CD4-positive, alpha-beta memory T cell (primary cell): ENCODE results near the gene EFCAB5. TPM values are rescaled to one million over a fixed set of nuclear protein-coding genes. Genes with fewer than 3 reads are reported as not detected.

Experiments used
- CTCF ChIA-PET: fragments of 350-600 bp; sonication (Branson Sonifier 250); formaldehyde crosslinking; loops from one replicate; lab custom pipeline; 2021; ENCODE audit warnings: inconsistent platforms; ENCODE audit not compliant: partially characterized antibody; lab: Charles Lee
- POLR2A ChIA-PET: fragments of 350-600 bp; sonication (Branson Sonifier 250); formaldehyde crosslinking; loops from one replicate; lab custom pipeline; 2021; ENCODE audit not compliant: partially characterized antibody; lab: Charles Lee
- DNase-seq, 5 donors: peaks; one replicate each; pipeline versions ENCODE4 v3.0.0 to v3.0.0-alpha.2; 2020 to 2022; ENCODE audit warnings: mixed read lengths in 1 of 5
- H3K27ac ChIP-seq: one replicate; pipeline ENCODE4 v1.7.0; 2013; ENCODE audit warnings: low read depth, low read length
- H3K27me3 ChIP-seq: 2 replicates; pipeline ENCODE4 v1.7.0; 2013; ENCODE audit warnings: mild to moderate bottlenecking, low read length, moderate library complexity; ENCODE audit not compliant: insufficient read depth
- H3K36me3 ChIP-seq: 2 replicates; pipeline ENCODE4 v1.7.0; 2013; ENCODE audit warnings: mild to moderate bottlenecking, low read length, moderate library complexity; ENCODE audit not compliant: insufficient read depth
- H3K4me1 ChIP-seq: 2 replicates; pipeline ENCODE4 v1.7.0; 2013; ENCODE audit warnings: mild to moderate bottlenecking, low read length, moderate library complexity; ENCODE audit not compliant: insufficient read depth
- H3K4me3 ChIP-seq, 2 donors: one replicate each; pipeline ENCODE4 v1.7.0; 2013; ENCODE audit warnings: low read length in 2 of 2, mild to moderate bottlenecking in 1 of 2
- H3K9me3 ChIP-seq, 2 donors: one replicate each; pipeline ENCODE4 v1.7.0; 2013; ENCODE audit warnings: low read length in 2 of 2, control low read depth in 1 of 2; ENCODE audit not compliant: control insufficient read depth in 1 of 2
- H3K27ac Mint-ChIP-seq, 7 donors: one replicate each; pipeline ENCODE4 v1.8.0; 2020 to 2021; ENCODE audit warnings: mixed read lengths in 7 of 7, mild to moderate bottlenecking in 6 of 7, inconsistent platforms in 3 of 7, moderate library complexity in 3 of 7
- H3K27me3 Mint-ChIP-seq, 2 donors: one replicate each; pipeline ENCODE4 v1.8.0; 2020 to 2021; ENCODE audit warnings: mixed read lengths in 2 of 2
- H3K36me3 Mint-ChIP-seq, 2 donors: one replicate each; pipeline ENCODE4 v1.8.0; 2020 to 2021; ENCODE audit warnings: mixed read lengths in 2 of 2, inconsistent platforms in 1 of 2, mild to moderate bottlenecking in 1 of 2
- H3K4me1 Mint-ChIP-seq, 4 donors: one replicate each; pipeline ENCODE4 v1.8.0; 2020 to 2021; ENCODE audit warnings: mixed read lengths in 4 of 4, mild to moderate bottlenecking in 1 of 4
- H3K4me3 Mint-ChIP-seq, 8 donors: one replicate each; pipeline ENCODE4 v1.8.0; 2020 to 2021; ENCODE audit warnings: mixed read lengths in 8 of 8, mild to moderate bottlenecking in 7 of 8, moderate library complexity in 6 of 8, inconsistent platforms in 3 of 8
- H3K9me3 Mint-ChIP-seq, 8 donors: one replicate each; pipeline ENCODE4 v1.8.0; 2020 to 2021; ENCODE audit warnings: mixed read lengths in 8 of 8, mild to moderate bottlenecking in 5 of 8, inconsistent platforms in 3 of 8, moderate library complexity in 1 of 8
- intact Hi-C: fragments of 100-400 bp; cut with micrococcal nuclease; formaldehyde crosslinking; loops from one replicate; pipeline ENCODE4 v1.15.1; 2023
- polyA plus RNA-seq, 2 donors: library from polyadenylated mRNA; unstranded; fragments of 300-500 nt; fragmentation: Illumina TruSeq; gene quantifications; one replicate each; pipeline ENCODE4 v1.2.3, GENCODE V29; 2021
- total RNA-seq, 2 experiments: library from RNA; stranded (reverse); gene quantifications; one replicate each; pipeline ENCODE4 v1.2.3, GENCODE V29; 2021

EFCAB5 gene
- total and polyA plus RNA-seq, 4 experiments from 2014 or later, result 0.39 to 4.7 (median 1.7) TPM

- Mint-ChIP-seq H3K27me3 (peaks cover 2 to 4% of the 10 kb centered on the region in 2 donors), H3K9me3 (no peaks in the 10 kb centered on the region), H3K36me3 (no peaks in the 10 kb centered on the region), H3K4me1 (peaks cover 5 to 7% (median 5%) of the 10 kb centered on the region in 4 donors), H3K27ac (peak overlapping the region in 5 of 7 donors; percentile 0 to 74 (median 65)), H3K4me3 (peak overlapping the region; percentile 81 to 89 (median 84))
- Histone ChIP-seq H3K27me3 (no peaks in the 10 kb centered on the region), H3K27ac (no peak overlapping the region), H3K9me3 (no peaks in the 10 kb centered on the region), H3K36me3 (no peaks in the 10 kb centered on the region), H3K4me3 (peak overlapping the region; percentile 32 to 50), H3K4me1 (peaks cover 15% of the 10 kb centered on the region)
- intact Hi-C loops, result loop anchor here (1.0 to 5.0 kb wide), 6 partner anchors 21 to 613 kb away; partner anchors contain the start of gene BLMH
- ChIA-PET POLR2A (interaction anchor here (0.6 to 2.0 kb wide), 12 partner anchors 12 to 372 kb away, joined by 3 to 10 read pairs (median 4); partner anchors contain the start of genes BLMH and NSRP1), CTCF (interaction anchor here (0.6 to 8.1 kb wide), 58 partner anchors 9 to 1112 kb away, joined by 3 to 160 read pairs (median 4); partner anchors contain the start of genes BLMH, NSRP1 and TMIGD1)
- DNase-seq, result peak; percentile 57 to 69 (median 64)
Measured at GRCh38 chr17:30104575-30105339, 163.3 kb downstream of the EFCAB5 start.

- Histone ChIP-seq H3K4me1 (peaks cover 6% of the 10 kb centered on the region), H3K36me3 (no peaks in the 10 kb centered on the region), H3K27me3 (no peaks in the 10 kb centered on the region), H3K27ac (no peak overlapping the region), H3K9me3 (no peaks in the 10 kb centered on the region), H3K4me3 (no peak overlapping the region)
- ChIA-PET POLR2A (no interaction called here), CTCF (interaction anchor here (1.2 to 4.3 kb wide), 6 partner anchors 8 to 223 kb away, joined by 4 to 45 read pairs (median 9); partner anchors contain the start of gene TMIGD1)
- Mint-ChIP-seq H3K9me3 (no peaks in the 10 kb centered on the region), H3K27me3 (peaks cover 2 to 6% of the 10 kb centered on the region in 2 donors), H3K4me1 (peaks cover 9 to 21% (median 15%) of the 10 kb centered on the region in 4 donors), H3K4me3 (no peak overlapping the region), H3K27ac (no peak overlapping the region), H3K36me3 (peaks cover 0 to 12% of the 10 kb centered on the region in 2 donors)
- DNase-seq, result no peak
- intact Hi-C loops, result no loop called here
Measured at GRCh38 chr17:30112794-30113193, 171.4 kb downstream of the EFCAB5 start.

GRCh38 chr17:30113213-30113612, 171.8 kb downstream of the EFCAB5 start:
- CTCF ChIA-PET, result interaction anchor here (0.7 to 4.3 kb wide), 8 partner anchors 8 to 713 kb away, joined by 3 to 45 read pairs (median 5); partner anchors contain the start of gene TMIGD1
- H3K4me3 ChIP-seq, result no peak overlapping the region
- peaks cover 10% of the 10 kb centered on the region for H3K4me1 ChIP-seq
- POLR2A ChIA-PET, result interaction anchor here (0.8 kb wide), 1 partner anchor 250 kb away, joined by 3 read pairs; no protein-coding TSS in a partner anchor
- no peak overlapping the region for H3K27ac ChIP-seq
- no peaks in the 10 kb centered on the region for H3K9me3 ChIP-seq
- H3K27ac Mint-ChIP-seq, result no peak overlapping the region
- peaks cover 0 to 13% of the 10 kb centered on the region in 2 donors for H3K36me3 Mint-ChIP-seq
- H3K9me3 Mint-ChIP-seq, result no peaks in the 10 kb centered on the region
- DNase-seq, result no peak
- no peak overlapping the region for H3K4me3 Mint-ChIP-seq
- intact Hi-C loops, result no loop called here
- H3K27me3 ChIP-seq, result no peaks in the 10 kb centered on the region
- peaks cover 11 to 25% (median 17%) of the 10 kb centered on the region in 4 donors for H3K4me1 Mint-ChIP-seq
- H3K27me3 Mint-ChIP-seq, result peaks cover 2 to 6% of the 10 kb centered on the region in 2 donors
- no peaks in the 10 kb centered on the region for H3K36me3 ChIP-seq

GRCh38 chr17:30116345-30116660, 174.9 kb downstream of the EFCAB5 start:
- Mint-ChIP-seq H3K9me3 (no peaks in the 10 kb centered on the region), H3K4me3 (peak overlapping the region; percentile 95 to 100 (median 98)), H3K27ac (peak overlapping the region; percentile 94 to 100 (median 99)), H3K4me1 (peaks cover 26 to 49% (median 35%) of the 10 kb centered on the region in 4 donors), H3K27me3 (peaks cover 2 to 3% of the 10 kb centered on the region in 2 donors), H3K36me3 (peaks cover 3 to 28% of the 10 kb centered on the region in 2 donors)
- no peak for DNase-seq
- H3K4me1 ChIP-seq, result peaks cover 35% of the 10 kb centered on the region
- intact Hi-C loops, result loop anchor here (5.0 kb wide), 2 partner anchors 176 to 361 kb away; partner anchors contain the start of genes BLMH and GOSR1
- no peaks in the 10 kb centered on the region for H3K36me3 ChIP-seq
- H3K27ac ChIP-seq, result peak overlapping the region; percentile 94
- CTCF ChIA-PET, result interaction anchor here (1.0 to 4.2 kb wide), 2 partner anchors 10 to 12 kb away, joined by 6 to 45 read pairs; no protein-coding TSS in a partner anchor
- H3K9me3 ChIP-seq, result no peaks in the 10 kb centered on the region
- H3K4me3 ChIP-seq, result peak overlapping the region; percentile 95 to 100
- POLR2A ChIA-PET, result interaction anchor here (1.1 to 1.6 kb wide), 3 partner anchors 12 to 214 kb away, joined by 4 to 10 read pairs (median 5); no protein-coding TSS in a partner anchor
- no peaks in the 10 kb centered on the region for H3K27me3 ChIP-seq

GRCh38 chr17:30116661-30117551, 175.5 kb downstream of the EFCAB5 start, which contains the start of gene NSRP1:
TSS of gene NSRP1 (plus strand) at chr17:30116816. CDS start at chr17:30116844, 28 bp downstream.
- CTCF ChIA-PET, result interaction anchor here (1.0 to 1.5 kb wide), 4 partner anchors 9 to 260 kb away, joined by 3 to 6 read pairs (median 4); no protein-coding TSS in a partner anchor
- intact Hi-C loops, result loop anchor here (5.0 kb wide), 2 partner anchors 175 to 360 kb away; partner anchors contain the start of genes BLMH and GOSR1
- Mint-ChIP-seq H3K4me3 (peak within 1 kb of the TSS; percentile 95 to 100 (median 98)), H3K4me1 (peaks cover 28 to 54% (median 39%) of the 10 kb centered on the region in 4 donors), H3K9me3 (no peaks in the 10 kb centered on the region), H3K36me3 (peaks cover 3 to 30% of the 10 kb centered on the region in 2 donors), H3K27me3 (peaks cover under 1% of the 10 kb centered on the region in 2 donors), H3K27ac (peak within 1 kb of the TSS; percentile 94 to 100 (median 99))
- peaks cover 36% of the 10 kb centered on the region for H3K4me1 ChIP-seq
- H3K36me3 ChIP-seq, result no peaks in the 10 kb centered on the region
- H3K4me3 ChIP-seq, result peak within 1 kb of the TSS; percentile 95 to 100
- H3K9me3 ChIP-seq, result no peaks in the 10 kb centered on the region
- H3K27ac ChIP-seq, result peak within 1 kb of the TSS; percentile 94
- H3K27me3 ChIP-seq, result no peaks in the 10 kb centered on the region
- POLR2A ChIA-PET, result interaction anchor here (0.6 to 1.6 kb wide), 5 partner anchors 12 to 216 kb away, joined by 3 to 10 read pairs (median 4); no protein-coding TSS in a partner anchor
- peak; percentile 90 to 93 (median 90) for DNase-seq

GRCh38 chr17:30117675-30118081, 176.2 kb downstream of the EFCAB5 start:
- Mint-ChIP-seq H3K4me3 (peak overlapping the region; percentile 95 to 100 (median 98)), H3K4me1 (peaks cover 31 to 55% (median 41%) of the 10 kb centered on the region in 4 donors), H3K9me3 (no peaks in the 10 kb centered on the region), H3K27ac (peak overlapping the region; percentile 94 to 100 (median 99)), H3K27me3 (no peaks in the 10 kb centered on the region), H3K36me3 (peaks cover 3 to 32% of the 10 kb centered on the region in 2 donors)
- Histone ChIP-seq H3K4me3 (peak overlapping the region; percentile 95 to 100), H3K36me3 (no peaks in the 10 kb centered on the region), H3K27me3 (no peaks in the 10 kb centered on the region), H3K4me1 (peaks cover 36% of the 10 kb centered on the region), H3K9me3 (no peaks in the 10 kb centered on the region), H3K27ac (peak overlapping the region; percentile 94)
- POLR2A ChIA-PET, result interaction anchor here (0.7 to 1.6 kb wide), 5 partner anchors 13 to 213 kb away, joined by 3 to 10 read pairs (median 4); no protein-coding TSS in a partner anchor
- intact Hi-C loops, result loop anchor here (5.0 kb wide), 2 partner anchors 175 to 360 kb away; partner anchors contain the start of genes BLMH and GOSR1
- CTCF ChIA-PET, result interaction anchor here (1.1 to 2.3 kb wide), 6 partner anchors 10 to 260 kb away, joined by 3 to 15 read pairs (median 4); no protein-coding TSS in a partner anchor
- no peak for DNase-seq
